Keratinocyte (primary cell): Measurements from ENCODE around the gene SREBF1. TPM values are rescaled to one million over a fixed set of nuclear protein-coding genes. Genes with fewer than 3 reads are reported as not detected.

Source experiments
- DNase-seq: peaks from one replicate; pipeline ENCODE4 v3.0.0-alpha.2; 2011; ENCODE audit warnings: low read depth, missing footprints, low spot score
- FAIRE-seq: peaks from 2 replicates; lab custom pipeline; 2011; peaks lifted over from hg19 to GRCh38; lab: Jason Lieb, UNC
- H2AFZ ChIP-seq: 2 replicates; pipeline ENCODE4 v1.6.0; 2012; ENCODE audit warnings: low read length, control low read depth, inconsistent platforms; ENCODE audit not compliant: control insufficient read depth
- H3K27ac ChIP-seq: 2 replicates; pipeline ENCODE4 v1.5.1; 2011; ENCODE audit warnings: low read length; ENCODE audit not compliant: control insufficient read depth, insufficient read depth
- H3K27me3 ChIP-seq: 3 replicates; pipeline ENCODE4 v1.6.0; 2011; ENCODE audit warnings: low read length; ENCODE audit not compliant: control insufficient read depth, insufficient read depth; ENCODE audit errors: extremely low read depth
- H3K36me3 ChIP-seq, 2 experiments: 2 replicates in 1 of 2; 3 replicates in 1 of 2; pipeline ENCODE4 v1.5.1; 2011; ENCODE audit warnings: low read length in 2 of 2, mild to moderate bottlenecking in 1 of 2; ENCODE audit not compliant: control insufficient read depth in 2 of 2, insufficient read depth in 2 of 2; ENCODE audit errors: extremely low read depth in 1 of 2
- H3K4me1 ChIP-seq: 3 replicates; pipeline ENCODE4 v1.5.1; 2011; ENCODE audit warnings: low read length; ENCODE audit not compliant: control insufficient read depth, insufficient read depth; ENCODE audit errors: extremely low read depth
- H3K4me2 ChIP-seq: 3 replicates; pipeline ENCODE4 v1.6.0; 2011; ENCODE audit warnings: low read depth, low read length; ENCODE audit not compliant: control insufficient read depth, insufficient read depth; ENCODE audit errors: extremely low read depth
- H3K4me3 ChIP-seq, 3 experiments: fragments of 200-600 bp in 1 of 3; sonication (generic) in 1 of 3; 2 replicates in 2 of 3; 3 replicates in 1 of 3; pipeline ENCODE4 v1.5.1; 2011 to 2016; ENCODE audit warnings: low read length in 3 of 3, mild to moderate bottlenecking in 3 of 3, control low read depth in 2 of 3, inconsistent platforms in 1 of 3, low read depth in 1 of 3, mixed read lengths in 1 of 3, mixed run types in 1 of 3, moderate library complexity in 1 of 3; ENCODE audit not compliant: control insufficient read depth in 2 of 3, insufficient read depth in 2 of 3; ENCODE audit errors: extremely low read depth in 1 of 3
- H3K79me2 ChIP-seq: 2 replicates; pipeline ENCODE4 v1.6.0; 2012; ENCODE audit warnings: low read length; ENCODE audit not compliant: control insufficient read depth, insufficient read depth
- H3K9ac ChIP-seq: 3 replicates; pipeline ENCODE4 v1.6.0; 2011; ENCODE audit warnings: low read length; ENCODE audit not compliant: control insufficient read depth, insufficient read depth; ENCODE audit errors: extremely low read depth
- H3K9me1 ChIP-seq: 3 replicates; pipeline ENCODE4 v1.6.0; 2011; ENCODE audit warnings: low read length; ENCODE audit not compliant: control insufficient read depth, insufficient read depth; ENCODE audit errors: extremely low read depth
- H3K9me3 ChIP-seq: 2 replicates; pipeline ENCODE4 v1.5.1; 2012; ENCODE audit warnings: low read depth, low read length; ENCODE audit not compliant: control insufficient read depth
- H4K20me1 ChIP-seq: 3 replicates; pipeline ENCODE4 v1.6.0; 2011; ENCODE audit warnings: low read length; ENCODE audit not compliant: control insufficient read depth, insufficient read depth; ENCODE audit errors: extremely low read depth
- CTCF ChIP-seq, 3 experiments: IDR thresholded peaks in 1 of 3; conservative IDR thresholded peaks in 1 of 3; optimal IDR thresholded peaks in 1 of 3; 2 replicates in 2 of 3; 3 replicates in 1 of 3; pipeline versions ENCODE3 to v1.5.1; 2011; ENCODE audit warnings: low read length in 3 of 3, mild to moderate bottlenecking in 3 of 3, moderate library complexity in 2 of 3, control low read depth in 1 of 3, inconsistent platforms in 1 of 3; ENCODE audit not compliant: insufficient read depth in 2 of 3; ENCODE audit errors: extremely low read depth in 1 of 3
- EZH2 ChIP-seq: IDR thresholded peaks from one replicate; pipeline ENCODE4 v1.6.1; 2012; ENCODE audit warnings: inconsistent platforms, mild to moderate bottlenecking, low read length, moderate library complexity
- dilution Hi-C: fragments of 300-500 bp; cut with MboI; formaldehyde crosslinking; loops from one replicate; pipeline ENCODE4 v1.7.0; 2020; ENCODE audit warnings: low sequenced_read_pairs; ENCODE audit not compliant: extremely low pct_ligation_motif_present
- polyA plus RNA-seq, 5 experiments: library from polyadenylated mRNA; depleted of rRNA in 3 of 5; stranded (reverse) in 3 of 5; stranded (forward) in 1 of 5; unstranded in 1 of 5; fragments of >200 nt; gene quantifications; 1 replicate in 1 of 5; 2 replicates in 3 of 5; 3 replicates in 1 of 5; pipeline versions ENCODE4 v1.2.1 to v1.2.3, GENCODE V29; 2011 to 2012; ENCODE audit warnings: missing spikeins in 2 of 5, low read depth in 1 of 5, low replicate concordance in 1 of 5

Gene SREBF1
- polyA plus RNA-seq, 1 donor (not counting 4 experiments of a cell fraction or from before 2014, with no cell fraction given): 51.7 TPM

- no peaks in the 10 kb centered on the region for H3K79me2 ChIP-seq
- peaks cover 4 to 6% of the 10 kb centered on the region in 2 experiments for H3K36me3 ChIP-seq
- FAIRE-seq (no peak), DNase-seq (no peak)
- H3K27me3 ChIP-seq: no peaks in the 10 kb centered on the region
- dilution Hi-C loops: no loop called here
- no peaks in the 10 kb centered on the region for H3K9me3 ChIP-seq
- H3K4me1 ChIP-seq: peaks cover 36% of the 10 kb centered on the region
- no peak for TF ChIP-seq CTCF (optimal IDR thresholded peaks at IDR 0.05 in 1 of 3, IDR thresholded peaks at IDR 0.05 in 1 of 3, conservative IDR thresholded peaks at IDR 0.05 in 1 of 3; ENCODE audit: extremely low read depth in 1 of 3, insufficient read depth in 2 of 3, low read length in 3 of 3)
- TF ChIP-seq EZH2: no peak
- H4K20me1 ChIP-seq: no peaks in the 10 kb centered on the region
- no peaks in the 10 kb centered on the region for H3K9me1 ChIP-seq
- no peak overlapping the region for H3K4me3 ChIP-seq
- H2AFZ ChIP-seq: no peak overlapping the region
- H3K27ac ChIP-seq: no peak overlapping the region
- no peak overlapping the region for H3K9ac ChIP-seq
- no peak overlapping the region for H3K4me2 ChIP-seq
These were observed 8.4 kb upstream of the SREBF1 start for GRCh38 chr17:17845046-17845775.

- no peak overlapping the region for H3K27ac ChIP-seq
- dilution Hi-C loops: no loop called here
These were observed 7.7 kb upstream of the SREBF1 start for GRCh38 chr17:17844500-17844899.

More at GRCh38 chr17:17844500-17844899, 7.7 kb upstream of the SREBF1 start:
- no peak overlapping the region for H3K4me3 ChIP-seq
- no peaks in the 10 kb centered on the region for H3K9me3 ChIP-seq
- no peaks in the 10 kb centered on the region for H3K79me2 ChIP-seq
- H3K4me1 ChIP-seq: peaks cover 38% of the 10 kb centered on the region
- H3K36me3 ChIP-seq: peaks cover 4 to 6% of the 10 kb centered on the region in 2 experiments
- no peaks in the 10 kb centered on the region for H3K27me3 ChIP-seq
- H3K9ac ChIP-seq: no peak overlapping the region
- TF ChIP-seq EZH2: no peak
- no peak for TF ChIP-seq CTCF (optimal IDR thresholded peaks at IDR 0.05 in 1 of 3, IDR thresholded peaks at IDR 0.05 in 1 of 3, conservative IDR thresholded peaks at IDR 0.05 in 1 of 3; ENCODE audit: extremely low read depth in 1 of 3, insufficient read depth in 2 of 3, low read length in 3 of 3)
- no peak overlapping the region for H2AFZ ChIP-seq
- no peaks in the 10 kb centered on the region for H4K20me1 ChIP-seq
- FAIRE-seq (no peak), DNase-seq (no peak)
- H3K9me1 ChIP-seq: no peaks in the 10 kb centered on the region
- no peak overlapping the region for H3K4me2 ChIP-seq
